H9 (cell line): ENCODE data around the gene ZNF816. TPM values are rescaled to one million over a fixed set of nuclear protein-coding genes. Genes with fewer than 3 reads are reported as not detected.
"Not testable (repeated sequence)": the region's sequence is repeated elsewhere in the genome, so short reads cannot be mapped to it uniquely, and the experiment has no call there.

ENCODE experiments used
- DNase-seq: peaks from one replicate; pipeline ENCODE4 v3.0.0-alpha.2; 2017
- H2AFZ ChIP-seq: one replicate; pipeline ENCODE4 v1.6.1; 2013; ENCODE audit warnings: mild to moderate bottlenecking, low read length, control low read depth, moderate library complexity
- H2AK5ac ChIP-seq: 2 replicates; pipeline ENCODE4 v1.6.1; 2013; ENCODE audit warnings: low read length, control low read depth, mixed read lengths; ENCODE audit not compliant: insufficient read length
- H2BK120ac ChIP-seq: one replicate; pipeline ENCODE4 v1.6.1; 2013; ENCODE audit warnings: low read depth, mild to moderate bottlenecking, low read length, control low read depth, inconsistent platforms; ENCODE audit not compliant: poor library complexity, severe bottlenecking
- H2BK12ac ChIP-seq: 2 replicates; pipeline ENCODE4 v1.6.1; 2013; ENCODE audit warnings: low read length, control low read depth, mixed read lengths, low read depth; ENCODE audit not compliant: insufficient read length
- H2BK15ac ChIP-seq: 2 replicates; pipeline ENCODE4 v1.6.1; 2013; ENCODE audit warnings: low read depth, low read length, control low read depth
- H2BK20ac ChIP-seq: one replicate; pipeline ENCODE4 v1.6.1; 2013; ENCODE audit warnings: low read depth, mild to moderate bottlenecking, low read length, control low read depth, inconsistent platforms; ENCODE audit not compliant: poor library complexity, severe bottlenecking
- H2BK5ac ChIP-seq: 2 replicates; pipeline ENCODE4 v1.6.1; 2013; ENCODE audit warnings: low read length, control low read depth, mixed read lengths; ENCODE audit not compliant: insufficient read length
- H3K14ac ChIP-seq: 2 replicates; pipeline ENCODE4 v1.6.1; 2013; ENCODE audit warnings: low read length, control low read depth; ENCODE audit not compliant: insufficient read depth
- H3K18ac ChIP-seq: 2 replicates; pipeline ENCODE4 v1.6.1; 2013; ENCODE audit warnings: low read depth, mild to moderate bottlenecking, mixed read lengths, low read length, control low read depth; ENCODE audit not compliant: insufficient read length
- H3K23ac ChIP-seq: 2 replicates; pipeline ENCODE4 v1.6.1; 2013; ENCODE audit warnings: low read length, control low read depth, mixed read lengths, low read depth; ENCODE audit not compliant: insufficient read length
- H3K23me2 ChIP-seq: 2 replicates; pipeline ENCODE4 v1.6.1; 2013; ENCODE audit warnings: low read depth, mild to moderate bottlenecking, mixed read lengths, low read length, control low read depth; ENCODE audit not compliant: insufficient read length, poor library complexity, severe bottlenecking
- H3K27ac ChIP-seq: 2 replicates; pipeline ENCODE4 v1.5.1; 2013; ENCODE audit warnings: low read length, control low read depth, mixed read lengths, low read depth; ENCODE audit not compliant: insufficient read length
- H3K27me3 ChIP-seq: 2 replicates; pipeline ENCODE4 v1.6.1; 2013; ENCODE audit warnings: low read length, control low read depth, inconsistent platforms; ENCODE audit not compliant: insufficient read depth
- H3K4ac ChIP-seq: 2 replicates; pipeline ENCODE4 v1.6.1; 2013; ENCODE audit warnings: low read depth, mild to moderate bottlenecking, control low read depth, inconsistent platforms, low read length, moderate library complexity
- H3K4me1 ChIP-seq: 2 replicates; pipeline ENCODE4 v1.6.1; 2013; ENCODE audit warnings: low read length, control low read depth, inconsistent platforms; ENCODE audit not compliant: insufficient read depth
- H3K4me2 ChIP-seq: 2 replicates; pipeline ENCODE4 v1.6.1; 2013; ENCODE audit warnings: low read length, control low read depth, mixed read lengths; ENCODE audit not compliant: insufficient read length, insufficient read depth
- H3K56ac ChIP-seq: 2 replicates; pipeline ENCODE4 v1.6.1; 2013; ENCODE audit warnings: low read depth, mild to moderate bottlenecking, mixed read lengths, low read length, control low read depth; ENCODE audit not compliant: insufficient read length
- H3K79me1 ChIP-seq: 2 replicates; pipeline ENCODE4 v1.6.1; 2013; ENCODE audit warnings: low read depth, mild to moderate bottlenecking, moderate library complexity, low read length, control low read depth, inconsistent platforms; ENCODE audit not compliant: insufficient read depth, poor library complexity, severe bottlenecking
- H3K79me2 ChIP-seq: 2 replicates; pipeline ENCODE4 v1.6.1; 2013; ENCODE audit warnings: low read length, control low read depth, inconsistent platforms; ENCODE audit not compliant: insufficient read depth
- H3K9ac ChIP-seq: 2 replicates; pipeline ENCODE4 v1.6.1; 2013; ENCODE audit warnings: low read length, control low read depth, mixed read lengths; ENCODE audit not compliant: insufficient read length; ENCODE audit errors: extremely low read depth
- H3K9me3 ChIP-seq: one replicate; pipeline ENCODE4 v1.6.1; 2013; ENCODE audit warnings: low read depth, low read length, inconsistent platforms; ENCODE audit not compliant: control insufficient read depth
- H3T11ph ChIP-seq: one replicate; pipeline ENCODE4 v1.6.1; 2013; ENCODE audit warnings: mild to moderate bottlenecking, low read length, control low read depth, inconsistent platforms
- H4K20me1 ChIP-seq: one replicate; pipeline ENCODE4 v1.6.1; 2013; ENCODE audit not compliant: control insufficient read depth, insufficient read length, insufficient read depth
- H4K5ac ChIP-seq: 2 replicates; pipeline ENCODE4 v1.6.1; 2013; ENCODE audit warnings: low read depth, mild to moderate bottlenecking, mixed read lengths, low read length, control low read depth; ENCODE audit not compliant: insufficient read length
- H4K8ac ChIP-seq: replicated peaks from 2 replicates; pipeline ENCODE4 v1.6.1; 2013; ENCODE audit warnings: low read length, control low read depth, mixed read lengths, low read depth; ENCODE audit not compliant: insufficient read length
- H4K91ac ChIP-seq: 2 replicates; pipeline ENCODE4 v1.6.1; 2013; ENCODE audit warnings: low read depth, mild to moderate bottlenecking, moderate library complexity, mixed read lengths, low read length, control low read depth; ENCODE audit not compliant: insufficient read length
- H3K27ac Mint-ChIP-seq, 3 experiments: 2 replicates in 2 of 3; 3 replicates in 1 of 3; pipeline ENCODE4 v1.8.0; 2020 to 2021; ENCODE audit warnings: mixed read lengths in 3 of 3, mild to moderate bottlenecking in 1 of 3, moderate library complexity in 1 of 3
- H3K27me3 Mint-ChIP-seq: 2 replicates; pipeline ENCODE4 v1.8.0; 2021; ENCODE audit warnings: low read depth, mild to moderate bottlenecking, moderate library complexity, mixed read lengths
- H3K36me3 Mint-ChIP-seq, 3 experiments: 2 replicates in 2 of 3; 3 replicates in 1 of 3; pipeline ENCODE4 v1.8.0; 2020 to 2021; ENCODE audit warnings: low read depth in 3 of 3, mixed read lengths in 3 of 3; ENCODE audit not compliant: insufficient read depth in 1 of 3
- H3K4me1 Mint-ChIP-seq, 2 experiments: 2 replicates each; pipeline ENCODE4 v1.8.0; 2020; ENCODE audit warnings: mixed read lengths in 2 of 2
- H3K4me3 Mint-ChIP-seq, 2 experiments: 2 replicates in 1 of 2; 3 replicates in 1 of 2; pipeline ENCODE4 v1.8.0; 2020 to 2021; ENCODE audit warnings: mild to moderate bottlenecking in 2 of 2, mixed read lengths in 2 of 2, moderate library complexity in 1 of 2
- H3K9me3 Mint-ChIP-seq, 2 experiments: 2 replicates in 1 of 2; 3 replicates in 1 of 2; pipeline ENCODE4 v1.8.0; 2020; ENCODE audit warnings: mild to moderate bottlenecking in 2 of 2, mixed read lengths in 2 of 2, moderate library complexity in 1 of 2
- WGBS: extraction: QIAGEN DNeasy Blood & Tissue Kit; methylation state at CpG from one replicate; pipeline ENCODE4 v1.1.7; 2013; ENCODE audit warnings: missing lambda C conversion rate, low lambda C conversion rate, mixed read lengths; ENCODE audit not compliant: insufficient read length; ENCODE audit errors: extremely low coverage; 5-methylcytosine and 5-hydroxymethylcytosine counted together
- total RNA-seq: library from RNA; stranded (reverse); gene quantifications from 2 replicates; pipeline ENCODE4 v1.2.1, GENCODE V29; 2021
- TF ChIP-seq, protein P1 (sequence below): fragments of 200-600 bp; sonication (generic); conservative IDR thresholded peaks from 3 replicates; pipeline ENCODE4 v1.8.0; 2021; ENCODE audit warnings: antibody characterized with exemption, mild to moderate bottlenecking

The ZNF816 gene
- total RNA-seq, 1 experiment from 2014 or later: 15.1 TPM

DNA sequence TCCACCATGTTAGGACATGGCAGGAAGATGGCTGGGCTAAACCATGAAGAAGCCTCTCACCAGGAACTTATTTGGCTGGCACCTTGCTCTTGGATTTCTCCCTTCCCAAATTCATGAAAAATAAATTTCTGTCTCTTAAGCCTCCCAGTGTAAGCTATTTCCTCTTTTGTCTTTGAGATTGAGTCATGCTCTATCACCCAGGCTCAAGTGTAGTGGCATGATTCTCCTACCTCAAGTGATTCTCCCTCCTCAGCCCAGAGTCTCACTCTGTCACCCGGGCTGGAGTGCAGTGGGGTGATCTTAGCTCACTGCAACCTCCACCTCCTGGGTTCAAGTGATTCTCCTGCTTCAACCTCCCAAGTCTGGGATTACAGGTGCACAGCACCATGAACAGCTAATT is 52.0 kb downstream of the ZNF816 start:
- no peaks in the 10 kb centered on the region for H3K9me3 ChIP-seq
- H3K27me3 ChIP-seq: no peaks in the 10 kb centered on the region
- H3K18ac ChIP-seq: no peak overlapping the region
- H3K27ac ChIP-seq: no peak overlapping the region
- H4K8ac ChIP-seq: no peak overlapping the region
- no peak overlapping the region for H2AK5ac ChIP-seq
- DNase-seq: no peak
- no CpG with 5 or more reads among the region's 1 CpG for WGBS
- H3K14ac ChIP-seq: no peak overlapping the region
- no peak overlapping the region for H3K56ac ChIP-seq
- H4K5ac ChIP-seq: no peak overlapping the region
- Mint-ChIP-seq H3K4me1 (no peaks in the 10 kb centered on the region), H3K36me3 (peaks cover 33 to 68% (median 55%) of the 10 kb centered on the region in 3 experiments), H3K27me3 (no peaks in the 10 kb centered on the region), H3K27ac (no peak overlapping the region), H3K9me3 (peaks cover 0 to 3% of the 10 kb centered on the region in 2 experiments; a peak in 1 of 5 replicates), H3K4me3 (no peak overlapping the region; a peak in 1 of 5 replicates)
- no peak overlapping the region for H3T11ph ChIP-seq
- H3K79me2 ChIP-seq: no peaks in the 10 kb centered on the region
- no peak overlapping the region for H4K91ac ChIP-seq
- H2BK12ac ChIP-seq: no peak overlapping the region
- H2BK15ac ChIP-seq: no peak overlapping the region
- H2BK20ac ChIP-seq: no peak overlapping the region
- no peak overlapping the region for H2AFZ ChIP-seq
- H3K4ac ChIP-seq: no peak overlapping the region
- no peak overlapping the region for H3K4me2 ChIP-seq
- H2BK5ac ChIP-seq: no peak overlapping the region
- no peak overlapping the region for H3K23ac ChIP-seq
- TF ChIP-seq, protein P1, sequence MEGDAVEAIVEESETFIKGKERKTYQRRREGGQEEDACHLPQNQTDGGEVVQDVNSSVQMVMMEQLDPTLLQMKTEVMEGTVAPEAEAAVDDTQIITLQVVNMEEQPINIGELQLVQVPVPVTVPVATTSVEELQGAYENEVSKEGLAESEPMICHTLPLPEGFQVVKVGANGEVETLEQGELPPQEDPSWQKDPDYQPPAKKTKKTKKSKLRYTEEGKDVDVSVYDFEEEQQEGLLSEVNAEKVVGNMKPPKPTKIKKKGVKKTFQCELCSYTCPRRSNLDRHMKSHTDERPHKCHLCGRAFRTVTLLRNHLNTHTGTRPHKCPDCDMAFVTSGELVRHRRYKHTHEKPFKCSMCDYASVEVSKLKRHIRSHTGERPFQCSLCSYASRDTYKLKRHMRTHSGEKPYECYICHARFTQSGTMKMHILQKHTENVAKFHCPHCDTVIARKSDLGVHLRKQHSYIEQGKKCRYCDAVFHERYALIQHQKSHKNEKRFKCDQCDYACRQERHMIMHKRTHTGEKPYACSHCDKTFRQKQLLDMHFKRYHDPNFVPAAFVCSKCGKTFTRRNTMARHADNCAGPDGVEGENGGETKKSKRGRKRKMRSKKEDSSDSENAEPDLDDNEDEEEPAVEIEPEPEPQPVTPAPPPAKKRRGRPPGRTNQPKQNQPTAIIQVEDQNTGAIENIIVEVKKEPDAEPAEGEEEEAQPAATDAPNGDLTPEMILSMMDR: no peak
- no peaks in the 10 kb centered on the region for H4K20me1 ChIP-seq
- H3K9ac ChIP-seq: no peak overlapping the region
- H3K4me1 ChIP-seq: no peaks in the 10 kb centered on the region
- no peak overlapping the region for H2BK120ac ChIP-seq
- no peaks in the 10 kb centered on the region for H3K23me2 ChIP-seq
- H3K79me1 ChIP-seq: no peaks in the 10 kb centered on the region

DNA sequence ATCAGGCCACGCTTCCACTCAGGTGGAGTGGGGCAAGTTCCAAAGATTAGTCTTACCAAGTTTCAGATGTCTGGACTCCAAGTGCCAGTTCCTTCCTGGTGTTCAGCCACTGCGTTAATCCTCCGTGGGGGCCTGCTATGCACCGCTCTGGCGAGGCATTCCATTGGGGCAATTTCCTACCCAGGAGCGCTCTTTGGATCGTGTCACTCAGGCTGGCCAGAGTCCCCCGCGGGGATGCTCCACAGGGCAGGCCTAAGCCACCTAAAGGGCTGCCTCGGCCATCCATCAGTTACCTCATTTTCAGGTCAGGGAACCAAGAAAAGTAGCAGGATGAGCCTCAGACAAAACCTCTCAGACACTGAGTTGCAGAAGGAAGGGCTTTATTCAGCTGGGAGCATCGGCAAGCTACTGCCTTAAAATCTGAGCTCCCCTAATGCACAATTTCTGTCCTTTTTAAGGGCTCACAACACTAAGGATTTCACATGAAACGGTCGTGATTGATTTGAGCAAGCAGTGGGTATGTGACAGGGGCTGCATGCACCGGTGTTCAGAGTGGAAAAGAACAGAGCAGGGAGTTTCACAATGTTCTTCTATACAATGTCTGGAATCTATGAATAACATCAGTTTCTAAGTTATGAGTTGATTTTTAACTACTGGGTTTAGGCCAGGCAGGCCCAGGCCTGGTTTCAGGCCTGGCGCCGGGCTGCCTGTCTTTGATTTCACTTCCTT is 58.5 kb downstream of the ZNF816 start:
- DNase-seq, H3K9me3 ChIP-seq: not testable (repeated sequence)
- H3K4me1 Mint-ChIP-seq: peaks cover 20 to 21% of the 10 kb centered on the region in 2 experiments

More for the DNA sequence above, 58.5 kb downstream of the ZNF816 start:
- not testable (repeated sequence) for H3K27ac Mint-ChIP-seq, H2BK20ac ChIP-seq, H2BK12ac ChIP-seq, H2AK5ac ChIP-seq, H3K4me1 ChIP-seq, H4K8ac ChIP-seq, H3K27ac ChIP-seq, H3K27me3 Mint-ChIP-seq, H3T11ph ChIP-seq, H4K91ac ChIP-seq, H3K23me2 ChIP-seq, H3K4me3 Mint-ChIP-seq, H3K27me3 ChIP-seq, H2AFZ ChIP-seq, H2BK120ac ChIP-seq, H2BK15ac ChIP-seq, H3K4me2 ChIP-seq, H3K79me2 ChIP-seq, H3K14ac ChIP-seq, H4K20me1 ChIP-seq, H3K18ac ChIP-seq, H3K9ac ChIP-seq, H3K4ac ChIP-seq, H3K56ac ChIP-seq, H3K79me1 ChIP-seq, H3K23ac ChIP-seq, H2BK5ac ChIP-seq, H4K5ac ChIP-seq, H3K9me3 Mint-ChIP-seq
- no CpG with 5 or more reads among the region's 16 CpGs for WGBS
- peaks cover 27 to 37% (median 35%) of the 10 kb centered on the region in 3 experiments for H3K36me3 Mint-ChIP-seq
